HepG2 (cell line): ENCODE measurements around the gene DOCK2. TPM values are rescaled to one million over a fixed set of nuclear protein-coding genes. Genes with fewer than 3 reads are reported as not detected.

Source experiments
- ATAC-seq: fragments of 200-7000 bp; cut with Tn5 transposase; 3 replicates; pipeline ENCODE4 v1.9.1; 2020; ENCODE audit warnings: mild to moderate bottlenecking, moderate library complexity
- BruUV-seq: library from RNA; stranded (reverse); fragments of 400-500 nt; replicated peaks from 2 replicates; lab custom pipeline; 2021; lab: Mats Ljungman, UMichigan
- CTCF ChIA-PET: fragments of 300-600 bp; formaldehyde crosslinking; extraction: SDS; loops from one replicate; lab custom pipeline; 2021; ENCODE audit warnings: low total read pairs, inconsistent platforms, low intra/inter-chr PET ratio; lab: Yijun Ruan, JAX
- POLR2A ChIA-PET: fragments of 350-600 bp; sonication (Branson Sonifier 250); formaldehyde crosslinking; loops from one replicate; lab custom pipeline; 2020; ENCODE audit warnings: antibody characterized with exemption, inconsistent platforms; lab: Yijun Ruan, JAX
- DNase-seq: peaks from one replicate; pipeline ENCODE4 v3.0.0-alpha.2; 2015; ENCODE audit warnings: low spot score
- FAIRE-seq: peaks from 3 replicates; lab custom pipeline; 2011; peaks lifted over from hg19 to GRCh38; lab: Jason Lieb, UNC
- H2AFZ ChIP-seq: one replicate; pipeline ENCODE4 v1.6.1; 2011; ENCODE audit warnings: low read length, inconsistent platforms
- H3K27ac ChIP-seq: fragments of 300-600 bp; 3 replicates; pipeline ENCODE4 v1.8.0; 2011; ENCODE audit warnings: mixed run types, mild to moderate bottlenecking, mixed read lengths, low read length, inconsistent platforms; ENCODE audit not compliant: insufficient read depth; ENCODE audit errors: extremely low read length
- H3K27me3 ChIP-seq, 2 experiments: fragments of 200-600 bp in 1 of 2; 2 replicates in 1 of 2; 3 replicates in 1 of 2; pipeline versions ENCODE4 v1.6.0 to v1.8.0; 2011; ENCODE audit warnings: low read length in 2 of 2, mild to moderate bottlenecking in 2 of 2, moderate library complexity in 2 of 2, inconsistent platforms in 1 of 2; ENCODE audit not compliant: insufficient read depth in 2 of 2, control insufficient read depth in 1 of 2
- H3K36me3 ChIP-seq, 2 experiments: fragments of 200-600 bp in 1 of 2; replicated peaks in 1 of 2; 2 replicates in 1 of 2; 3 replicates in 1 of 2; pipeline versions ENCODE4 v1.5.1 to v1.8.0; 2011; ENCODE audit warnings: low read length in 2 of 2, inconsistent platforms in 1 of 2; ENCODE audit not compliant: insufficient read depth in 2 of 2, control insufficient read depth in 1 of 2
- H3K4me1 ChIP-seq: 2 replicates; pipeline ENCODE4 v1.5.1; 2012; ENCODE audit warnings: low read length, inconsistent platforms; ENCODE audit not compliant: insufficient read depth
- H3K4me2 ChIP-seq: 2 replicates; pipeline ENCODE4 v1.6.0; 2011; ENCODE audit warnings: low read depth, low read length, inconsistent platforms
- H3K4me3 ChIP-seq, 3 experiments: fragments of 200-600 bp in 1 of 3; sonication (generic), shearing (Covaris generic) in 1 of 3; replicated peaks in 1 of 3; 2 replicates each; pipeline ENCODE4 v1.5.1; 2011 to 2016; ENCODE audit warnings: low read length in 3 of 3, inconsistent platforms in 2 of 3, low read depth in 2 of 3, mild to moderate bottlenecking in 2 of 3, control low read depth in 1 of 3, mixed read lengths in 1 of 3; ENCODE audit not compliant: insufficient read depth in 1 of 3
- H3K79me2 ChIP-seq: one replicate; pipeline ENCODE4 v1.6.1; 2011; ENCODE audit warnings: low read length, inconsistent platforms; ENCODE audit not compliant: insufficient read depth
- H3K9ac ChIP-seq: 2 replicates; pipeline ENCODE4 v1.6.0; 2011; ENCODE audit warnings: mild to moderate bottlenecking, low read depth, low read length, inconsistent platforms; ENCODE audit not compliant: insufficient read depth
- H3K9me3 ChIP-seq: 2 replicates; pipeline ENCODE4 v1.5.1; 2012; ENCODE audit warnings: mild to moderate bottlenecking, low read length
- H4K20me1 ChIP-seq: 2 replicates; pipeline ENCODE4 v1.6.0; 2011; ENCODE audit warnings: inconsistent platforms, mild to moderate bottlenecking, low read length, moderate library complexity; ENCODE audit not compliant: insufficient read depth
- BHLHE40 ChIP-seq: IDR thresholded peaks from 2 replicates; pipeline ENCODE4 v1.6.1; 2011; ENCODE audit warnings: low read length, improper control_type of control experiment
- HIVEP1 ChIP-seq: sonication (generic); formaldehyde crosslinking; IDR thresholded peaks from 2 replicates; pipeline ENCODE4 v1.4.0; 2020; ENCODE audit warnings: mild to moderate bottlenecking, missing genetic modification reagents
- NONO ChIP-seq, 2 experiments: fragments of 450-650 bp in 1 of 2; sonication (generic) in 1 of 2; formaldehyde crosslinking in 1 of 2; IDR thresholded peaks in 1 of 2; conservative IDR thresholded peaks in 1 of 2; 2 replicates each; pipeline versions ENCODE4 v1.6.1 to v1.8.0; 2017 to 2022; ENCODE audit warnings: mild to moderate bottlenecking in 1 of 2, missing genetic modification reagents in 1 of 2, moderate library complexity in 1 of 2
- NRL ChIP-seq: sonication (generic); formaldehyde crosslinking; IDR thresholded peaks from 2 replicates; pipeline ENCODE4 v1.5.0; 2020; ENCODE audit warnings: missing genetic modification reagents, mild to moderate bottlenecking, moderate library complexity, borderline replicate concordance
- PHF20 ChIP-seq: sonication (generic); formaldehyde crosslinking; IDR thresholded peaks from 2 replicates; pipeline ENCODE4 v1.5.0; 2020; ENCODE audit warnings: mild to moderate bottlenecking, missing genetic modification reagents
- POGZ ChIP-seq: sonication (generic); formaldehyde crosslinking; IDR thresholded peaks from 2 replicates; pipeline ENCODE4 v1.4.0; 2020; ENCODE audit warnings: mild to moderate bottlenecking, missing genetic modification reagents
- SRSF1 ChIP-seq: fragments of 200-400 bp; formaldehyde crosslinking; optimal IDR thresholded peaks from 2 replicates; pipeline ENCODE3; 2017; ENCODE audit warnings: mild to moderate bottlenecking, low read depth, low read length, moderate library complexity
- ZNF335 ChIP-seq: sonication (generic); formaldehyde crosslinking; IDR thresholded peaks from 2 replicates; pipeline ENCODE4 v1.4.0; 2020; ENCODE audit warnings: missing genetic modification reagents
- ZNF720 ChIP-seq: sonication (generic); formaldehyde crosslinking; IDR thresholded peaks from 2 replicates; pipeline ENCODE4 v1.4.0; 2020; ENCODE audit warnings: missing genetic modification reagents
- ZNF749 ChIP-seq: sonication (generic); formaldehyde crosslinking; IDR thresholded peaks from 2 replicates; pipeline ENCODE4 v1.8.0; 2022; ENCODE audit warnings: mild to moderate bottlenecking, missing genetic modification reagents, moderate library complexity, borderline replicate concordance
- WGBS: methylation state at CpG from one replicate; pipeline ENCODE4 v1.1.6; 2017; ENCODE audit warnings: low lambda C conversion rate; 5-methylcytosine and 5-hydroxymethylcytosine counted together
- in situ Hi-C: cut with HindIII; loops from 2 replicates; pipeline ENCODE4 v1.10.0; 2017; ENCODE audit warnings: low pct_unique_long_range_greater_than_20kb; ENCODE audit not compliant: extremely low pct_ligation_motif_present
- intact Hi-C: fragments of 100-400 bp; cut with micrococcal nuclease; formaldehyde crosslinking; loops from one replicate; pipeline ENCODE4 v1.10.0; 2022; ENCODE audit not compliant: unreplicated experiment
- polyA plus RNA-seq, 8 experiments: library from polyadenylated mRNA; depleted of rRNA in 3 of 8; stranded (reverse) in 7 of 8; unstranded in 1 of 8; fragments of >200 nt; fragmentation: Illumina TruSeq in 4 of 8; extraction: Trizol in 4 of 8; gene quantifications; 2 replicates each; pipeline versions ENCODE4 v1.2.1 to v1.2.3, GENCODE V29; 2011 to 2016; ENCODE audit warnings: low read depth in 4 of 8, missing spikeins in 1 of 8, mixed read lengths in 1 of 8; ENCODE audit not compliant: insufficient read depth in 1 of 8
- total RNA-seq, 5 experiments: library from RNA; depleted of rRNA; stranded (reverse); fragments of >200 nt; fragmentation: Illumina TruSeq; extraction: Trizol; gene quantifications; 2 replicates each; pipeline ENCODE4 v1.2.3, GENCODE V29; 2016; ENCODE audit warnings: low read depth in 1 of 5
- TF ChIP-seq, protein P1 (sequence below): sonication (generic); formaldehyde crosslinking; IDR thresholded peaks from 2 replicates; pipeline ENCODE4 v1.5.1; 2020; ENCODE audit warnings: mild to moderate bottlenecking, missing genetic modification reagents, moderate library complexity

Gene DOCK2
- total and polyA plus RNA-seq, 2 of the 13 experiments (the other 11 are each of a cell fraction or from before 2014, with no cell fraction given) = not detected

DNA sequence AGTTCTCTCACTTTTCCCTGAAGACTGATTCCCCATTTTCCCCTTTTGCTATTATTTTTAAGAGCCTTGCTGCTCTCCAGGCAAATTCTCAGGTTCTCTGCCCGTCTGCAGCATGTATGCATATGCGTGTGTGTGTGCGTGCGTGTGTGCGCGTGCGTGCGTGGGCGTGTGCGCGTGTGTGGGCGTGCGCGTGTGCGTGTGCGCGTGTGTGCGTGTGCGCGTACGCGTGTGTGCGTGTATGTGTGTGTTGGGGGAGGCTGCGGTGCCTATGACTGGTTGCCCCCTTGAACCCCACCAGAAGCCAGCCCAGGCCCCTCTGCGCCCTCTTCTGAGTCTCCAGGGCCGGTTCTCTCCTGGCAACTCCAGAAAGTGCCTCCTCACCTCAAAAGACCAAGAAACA, 467.6 kb downstream of the DOCK2 start (continued):
- no peak for TF ChIP-seq ZNF335
- no peak for TF ChIP-seq NRL
- no peak for TF ChIP-seq BHLHE40
- no peak for TF ChIP-seq SRSF1
- no peak for TF ChIP-seq NONO (IDR thresholded peaks at IDR 0.05)
- no peak for TF ChIP-seq NONO (CRISPR knock-in tag; conservative IDR thresholded peaks at IDR 0.05)

DNA sequence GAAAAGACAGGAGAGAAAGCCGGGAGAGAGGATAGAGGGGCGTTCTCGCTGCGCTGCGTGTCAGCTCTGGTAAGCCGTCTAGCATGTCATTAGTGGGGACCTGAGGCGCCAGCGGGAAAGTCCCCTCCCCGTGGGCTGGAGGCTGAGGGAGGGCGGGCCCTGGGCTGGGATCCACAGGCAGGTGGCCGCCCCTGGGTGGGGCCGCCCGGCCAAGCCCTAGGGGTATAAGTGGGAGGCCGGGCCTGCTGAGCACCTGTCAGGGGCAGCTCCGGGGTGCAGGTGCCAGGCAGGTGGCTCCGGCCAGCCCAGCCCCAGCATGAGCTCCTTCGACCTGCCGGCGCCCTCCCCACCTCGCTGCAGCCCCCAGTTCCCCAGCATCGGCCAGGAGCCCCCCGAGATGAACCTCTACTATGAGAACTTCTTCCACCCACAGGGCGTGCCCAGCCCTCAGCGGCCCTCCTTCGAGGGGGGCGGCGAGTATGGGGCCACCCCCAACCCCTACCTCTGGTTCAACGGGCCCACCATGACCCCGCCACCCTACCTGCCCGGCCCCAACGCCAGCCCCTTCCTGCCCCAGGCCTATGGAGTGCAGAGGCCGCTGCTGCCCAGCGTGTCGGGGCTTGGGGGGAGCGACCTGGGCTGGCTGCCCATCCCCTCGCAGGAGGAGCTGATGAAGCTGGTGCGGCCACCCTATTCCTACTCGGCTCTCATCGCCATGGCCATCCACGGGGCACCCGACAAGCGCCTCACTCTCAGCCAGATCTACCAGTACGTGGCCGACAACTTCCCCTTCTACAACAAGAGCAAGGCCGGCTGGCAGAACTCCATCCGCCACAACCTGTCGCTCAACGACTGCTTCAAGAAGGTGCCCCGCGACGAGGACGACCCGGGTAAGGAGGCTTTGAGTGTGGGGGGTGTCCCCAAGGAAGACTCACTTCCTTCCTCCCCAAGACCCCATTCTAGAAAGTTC, 468.9 kb downstream of the DOCK2 start, which contains the start of gene FOXI1:
Gene FOXI1, plus strand, starts transcription at position 256 of the 970 bp plus-strand sequence. Its CDS starts 61 bp downstream, at position 317.
- H3K4me2 ChIP-seq = no peak within 1 kb of the TSS
- WGBS = 38% methylated on average over 30 of the region's 53 CpGs

More for the DNA sequence above, 468.9 kb downstream of the DOCK2 start, which contains the start of gene FOXI1:
- ChIA-PET CTCF (no interaction called here), POLR2A (no interaction called here)
- no peak for ATAC-seq
- Histone ChIP-seq H3K9me3 (no peaks in the 10 kb centered on the region), H4K20me1 (no peaks in the 10 kb centered on the region), H2AFZ (no peak within 1 kb of the TSS), H3K79me2 (no peaks in the 10 kb centered on the region), H3K4me1 (no peaks in the 10 kb centered on the region), H3K36me3 (no peaks in the 10 kb centered on the region), H3K4me3 (no peak within 1 kb of the TSS), H3K27me3 (peaks cover 0 to 6% of the 10 kb centered on the region in 2 experiments; a peak in 3 of 5 replicates), H3K27ac (no peak within 1 kb of the TSS), H3K9ac (no peak within 1 kb of the TSS)
- in situ Hi-C loops (no loop called here), intact Hi-C loops (no loop called here)
- no peak for FAIRE-seq
- BruUV-seq = no TSS peak
- no peak for DNase-seq
- TF ChIP-seq ZNF749 (no peak), PHF20 (CRISPR knock-in tag) (no peak), POGZ (CRISPR knock-in tag) (no peak), HIVEP1 (CRISPR knock-in tag) (no peak), ZNF720 (CRISPR knock-in tag) (no peak)
- TF ChIP-seq, protein P1, sequence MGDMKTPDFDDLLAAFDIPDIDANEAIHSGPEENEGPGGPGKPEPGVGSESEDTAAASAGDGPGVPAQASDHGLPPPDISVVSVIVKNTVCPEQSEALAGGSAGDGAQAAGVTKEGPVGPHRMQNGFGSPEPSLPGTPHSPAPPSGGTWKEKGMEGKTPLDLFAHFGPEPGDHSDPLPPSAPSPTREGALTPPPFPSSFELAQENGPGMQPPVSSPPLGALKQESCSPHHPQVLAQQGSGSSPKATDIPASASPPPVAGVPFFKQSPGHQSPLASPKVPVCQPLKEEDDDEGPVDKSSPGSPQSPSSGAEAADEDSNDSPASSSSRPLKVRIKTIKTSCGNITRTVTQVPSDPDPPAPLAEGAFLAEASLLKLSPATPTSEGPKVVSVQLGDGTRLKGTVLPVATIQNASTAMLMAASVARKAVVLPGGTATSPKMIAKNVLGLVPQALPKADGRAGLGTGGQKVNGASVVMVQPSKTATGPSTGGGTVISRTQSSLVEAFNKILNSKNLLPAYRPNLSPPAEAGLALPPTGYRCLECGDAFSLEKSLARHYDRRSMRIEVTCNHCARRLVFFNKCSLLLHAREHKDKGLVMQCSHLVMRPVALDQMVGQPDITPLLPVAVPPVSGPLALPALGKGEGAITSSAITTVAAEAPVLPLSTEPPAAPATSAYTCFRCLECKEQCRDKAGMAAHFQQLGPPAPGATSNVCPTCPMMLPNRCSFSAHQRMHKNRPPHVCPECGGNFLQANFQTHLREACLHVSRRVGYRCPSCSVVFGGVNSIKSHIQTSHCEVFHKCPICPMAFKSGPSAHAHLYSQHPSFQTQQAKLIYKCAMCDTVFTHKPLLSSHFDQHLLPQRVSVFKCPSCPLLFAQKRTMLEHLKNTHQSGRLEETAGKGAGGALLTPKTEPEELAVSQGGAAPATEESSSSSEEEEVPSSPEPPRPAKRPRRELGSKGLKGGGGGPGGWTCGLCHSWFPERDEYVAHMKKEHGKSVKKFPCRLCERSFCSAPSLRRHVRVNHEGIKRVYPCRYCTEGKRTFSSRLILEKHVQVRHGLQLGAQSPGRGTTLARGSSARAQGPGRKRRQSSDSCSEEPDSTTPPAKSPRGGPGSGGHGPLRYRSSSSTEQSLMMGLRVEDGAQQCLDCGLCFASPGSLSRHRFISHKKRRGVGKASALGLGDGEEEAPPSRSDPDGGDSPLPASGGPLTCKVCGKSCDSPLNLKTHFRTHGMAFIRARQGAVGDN = no peak
